Small intestine (tissue), 7 donors: ENCODE data around the gene OPRD1. TPM values are rescaled to one million over a fixed set of nuclear protein-coding genes. Genes with fewer than 3 reads are reported as not detected.

ENCODE experiments used
- DNase-seq, 2 donors: peaks; one replicate each; pipeline versions ENCODE4 v3.0.0 to v3.0.0-alpha.2; 2013
- FAIRE-seq: peaks from 2 replicates; lab custom pipeline; 2012; peaks lifted over from hg19 to GRCh38; lab: Jason Lieb, UNC
- H3K27ac ChIP-seq, 3 donors: one replicate each; pipeline ENCODE4 v1.5.1; 2013; ENCODE audit warnings: low read length in 2 of 3, mild to moderate bottlenecking in 2 of 3, control low read depth in 1 of 3, inconsistent platforms in 1 of 3, low read depth in 1 of 3, moderate library complexity in 1 of 3
- H3K27me3 ChIP-seq, 3 donors: one replicate each; pipeline ENCODE4 v1.6.1; 2013; ENCODE audit warnings: low read length in 3 of 3, inconsistent platforms in 1 of 3; ENCODE audit not compliant: control insufficient read depth in 3 of 3, insufficient read depth in 3 of 3
- H3K36me3 ChIP-seq, 3 donors: one replicate each; pipeline ENCODE4 v1.6.1; 2013; ENCODE audit warnings: low read length in 3 of 3, inconsistent platforms in 1 of 3, low read depth in 1 of 3, mild to moderate bottlenecking in 1 of 3, moderate library complexity in 1 of 3; ENCODE audit not compliant: control insufficient read depth in 3 of 3, insufficient read depth in 2 of 3
- H3K4me1 ChIP-seq, 3 donors: one replicate each; pipeline ENCODE4 v1.6.1; 2013; ENCODE audit warnings: low read length in 2 of 3, inconsistent platforms in 1 of 3, low read depth in 1 of 3, mild to moderate bottlenecking in 1 of 3, moderate library complexity in 1 of 3; ENCODE audit not compliant: control insufficient read depth in 3 of 3, insufficient read depth in 2 of 3
- H3K4me3 ChIP-seq, 3 donors: one replicate each; pipeline ENCODE4 v1.5.1; 2013; ENCODE audit warnings: low read length in 3 of 3, control low read depth in 1 of 3, inconsistent platforms in 1 of 3, low read depth in 1 of 3, mild to moderate bottlenecking in 1 of 3, moderate library complexity in 1 of 3
- H3K9me3 ChIP-seq, 2 donors: one replicate each; pipeline ENCODE4 v1.6.1; 2013; ENCODE audit warnings: low read depth in 1 of 2, low read length in 1 of 2; ENCODE audit not compliant: control insufficient read depth in 2 of 2, insufficient read depth in 1 of 2
- WGBS, 3 donors: extraction: QIAGEN DNeasy Blood & Tissue Kit; methylation state at CpG; one replicate each; pipeline ENCODE4 v1.1.7; 2013; 5-methylcytosine and 5-hydroxymethylcytosine counted together
- polyA plus RNA-seq, 4 donors: library from polyadenylated mRNA; stranded (reverse) in 3 of 4; unstranded in 1 of 4; fragments of 200-250 nt in 3 of 4; fragments of 120-200 nt in 1 of 4; gene quantifications; one replicate each; pipeline versions ENCODE4 v1.2.1 to v1.2.3, GENCODE V29; 2013
- donor health status: healthy with polysubstance abuse.
- donor health status: control.
- donor health status: control.
- donor health status: Bipolar disorder and iron deficiency.
- donor health status: healthy.

Gene OPRD1
- polyA plus RNA-seq, 4 donors = 0.06 to 0.34 (median 0.27) TPM; not detected in 1

GRCh38 chr1:28915031-28915895, 103.3 kb downstream of the OPRD1 start:
- 0 to 4% (median 3%) methylated on average over 30 to 32 of the region's 32 CpGs for WGBS, 3 donors
- DNase-seq (peak; percentile 51 to 84), FAIRE-seq (no peak)
- Histone ChIP-seq H3K4me1 (peaks cover 0 to 4% (median 0%) of the 10 kb centered on the region in 3 donors), H3K9me3 (no peaks in the 10 kb centered on the region), H3K4me3 (peak overlapping the region; percentile 70 to 91 (median 78)), H3K36me3 (no peaks in the 10 kb centered on the region), H3K27me3 (no peaks in the 10 kb centered on the region), H3K27ac (peak overlapping the region in 2 of 3 donors; percentile 13 to 57)

GRCh38 chr1:28917757-28918118, 105.8 kb downstream of the OPRD1 start:
- WGBS, 3 donors = 73 to 77% (median 75%) methylated on average over 2 of the region's 2 CpGs
- no peaks in the 10 kb centered on the region for H3K36me3 ChIP-seq
- no peaks in the 10 kb centered on the region for H3K9me3 ChIP-seq
- H3K4me3 ChIP-seq = no peak overlapping the region
- H3K27me3 ChIP-seq = no peaks in the 10 kb centered on the region
- H3K4me1 ChIP-seq = peaks cover 0 to 4% (median 0%) of the 10 kb centered on the region in 3 donors
- H3K27ac ChIP-seq = no peak overlapping the region
- no peak for FAIRE-seq
- no peak for DNase-seq

Other genes starting within 250 kb of the OPRD1 start
- gene RAB42, start 219.9 kb upstream of the OPRD1 start, polyA plus RNA-seq = 10 to 100 TPM in 1 of 4 donors, 1 to 10 TPM in 3; 1.7 to 28.1 (median 4.8) TPM
- gene TAF12, start 169.1 kb upstream of the OPRD1 start, polyA plus RNA-seq = 10 to 100 TPM; 18.9 to 32.7 (median 28.9) TPM
- not detected for gene RNU11, start 163.6 kb upstream of the OPRD1 start, polyA plus RNA-seq
- 10 to 100 TPM in 1 of 4 donors, 1 to 10 TPM in 3; 2.5 to 13.7 (median 6.0) TPM for gene GMEB1, start 143.4 kb upstream of the OPRD1 start, polyA plus RNA-seq
- 10 to 100 TPM; 39.1 to 59.0 (median 43.8) TPM for gene YTHDF2, start 75.2 kb upstream of the OPRD1 start, polyA plus RNA-seq
- gene EPB41, start 102.4 kb downstream of the OPRD1 start, polyA plus RNA-seq = 10 to 100 TPM; 14.9 to 77.9 (median 20.5) TPM